KMS-11 (cell line): ENCODE measurements around the gene GBP1.
A peak's percentile ranks its signal among the peaks of the same experiment; 100 is the strongest.

Experiments
- H2AFZ ChIP-seq: fragments of 200-600 bp; sonication (generic); 2 replicates; pipeline ENCODE4 v1.6.1; 2016; ENCODE audit warnings: antibody characterized with exemption, mixed run types, low read depth
- H3K27ac ChIP-seq: fragments of 200-600 bp; sonication (generic); 2 replicates; pipeline ENCODE4 v1.6.1; 2016; ENCODE audit warnings: mild to moderate bottlenecking, mixed run types
- H3K27me3 ChIP-seq: fragments of 200-600 bp; sonication (generic); 2 replicates; pipeline ENCODE4 v1.6.1; 2017; ENCODE audit warnings: mild to moderate bottlenecking, low read depth, mixed run types, moderate library complexity; ENCODE audit not compliant: insufficient read depth
- H3K36me3 ChIP-seq: fragments of 200-600 bp; sonication (generic); 2 replicates; pipeline ENCODE4 v1.6.1; 2017; ENCODE audit warnings: mild to moderate bottlenecking, mixed run types; ENCODE audit not compliant: insufficient read depth
- H3K4me1 ChIP-seq: fragments of 200-600 bp; sonication (generic); 2 replicates; pipeline ENCODE4 v1.6.1; 2016; ENCODE audit warnings: mild to moderate bottlenecking, low read depth, mixed run types; ENCODE audit not compliant: poor library complexity, severe bottlenecking
- H3K4me2 ChIP-seq: fragments of 200-600 bp; sonication (generic); 2 replicates; pipeline ENCODE4 v1.7.0; 2016; ENCODE audit warnings: mild to moderate bottlenecking, mixed run types
- H3K4me3 ChIP-seq: fragments of 200-600 bp; sonication (generic); IDR thresholded peaks from 2 replicates; pipeline ENCODE4 v1.6.1; 2017; ENCODE audit warnings: low read depth, low read length, mixed read lengths; ENCODE audit not compliant: insufficient read depth
- H3K79me2 ChIP-seq: fragments of 200-600 bp; sonication (generic); 2 replicates; pipeline ENCODE4 v1.6.1; 2016; ENCODE audit warnings: low read depth, mixed run types; ENCODE audit not compliant: insufficient read depth
- H3K9ac ChIP-seq: fragments of 200-600 bp; sonication (generic); 2 replicates; pipeline ENCODE4 v1.6.1; 2016; ENCODE audit warnings: mild to moderate bottlenecking, mixed run types
- H4K20me1 ChIP-seq: fragments of 200-600 bp; sonication (generic); 2 replicates; pipeline ENCODE4 v1.6.1; 2016; ENCODE audit warnings: mild to moderate bottlenecking, mixed run types; ENCODE audit not compliant: insufficient read depth
- CTCF ChIP-seq: fragments of 200-600 bp; sonication (generic); conservative IDR thresholded peaks from 2 replicates; pipeline ENCODE4 v1.6.1; 2017; ENCODE audit warnings: low read depth, mild to moderate bottlenecking, antibody characterized with exemption, low read length, moderate library complexity, mixed read lengths

Gene GBP1

GRCh38 chr1:89095737-89096136 lies 30.7 kb upstream of the GBP1 start:
- Histone ChIP-seq H3K27ac (no peak overlapping the region), H3K27me3 (no peaks in the 10 kb centered on the region), H3K4me2 (no peak overlapping the region), H3K4me1 (no peaks in the 10 kb centered on the region), H3K4me3 (no peak overlapping the region), H3K79me2 (no peaks in the 10 kb centered on the region), H2AFZ (no peak overlapping the region), H4K20me1 (no peaks in the 10 kb centered on the region), H3K36me3 (no peaks in the 10 kb centered on the region), H3K9ac (no peak overlapping the region)
- no peak for TF ChIP-seq CTCF

GRCh38 chr1:89089962-89090361 lies 25.0 kb upstream of the GBP1 start:
- H3K79me2 ChIP-seq: no peaks in the 10 kb centered on the region
- no peaks in the 10 kb centered on the region for H3K36me3 ChIP-seq
- H3K4me1 ChIP-seq: no peaks in the 10 kb centered on the region
- TF ChIP-seq CTCF: no peak
- H2AFZ ChIP-seq: no peak overlapping the region
- H3K27ac ChIP-seq: no peak overlapping the region
- H4K20me1 ChIP-seq: no peaks in the 10 kb centered on the region
- no peak overlapping the region for H3K9ac ChIP-seq
- H3K4me2 ChIP-seq: no peak overlapping the region
- H3K27me3 ChIP-seq: no peaks in the 10 kb centered on the region
- no peak overlapping the region for H3K4me3 ChIP-seq

- Histone ChIP-seq H4K20me1 (no peaks in the 10 kb centered on the region), H3K27ac (no peak overlapping the region), H3K36me3 (no peaks in the 10 kb centered on the region), H2AFZ (no peak overlapping the region), H3K4me1 (no peaks in the 10 kb centered on the region), H3K9ac (no peak overlapping the region), H3K4me2 (no peak overlapping the region), H3K79me2 (no peaks in the 10 kb centered on the region), H3K4me3 (no peak overlapping the region), H3K27me3 (no peaks in the 10 kb centered on the region)
- TF ChIP-seq CTCF: no peak
Observed at GRCh38 chr1:89088572-89088971, 23.6 kb upstream of the GBP1 start.

- Histone ChIP-seq H3K79me2 (no peaks in the 10 kb centered on the region), H3K4me2 (no peak overlapping the region), H4K20me1 (no peaks in the 10 kb centered on the region), H3K4me3 (no peak overlapping the region), H3K4me1 (no peaks in the 10 kb centered on the region), H2AFZ (no peak overlapping the region), H3K27ac (no peak overlapping the region), H3K9ac (no peak overlapping the region), H3K27me3 (no peaks in the 10 kb centered on the region), H3K36me3 (no peaks in the 10 kb centered on the region)
- no peak for TF ChIP-seq CTCF
Observed at GRCh38 chr1:89087241-89087640, 22.2 kb upstream of the GBP1 start.

GRCh38 chr1:89085781-89086180 lies 20.8 kb upstream of the GBP1 start:
- Histone ChIP-seq H3K4me1 (no peaks in the 10 kb centered on the region), H3K27ac (no peak overlapping the region), H3K4me2 (no peak overlapping the region), H4K20me1 (no peaks in the 10 kb centered on the region), H3K36me3 (no peaks in the 10 kb centered on the region), H2AFZ (no peak overlapping the region), H3K79me2 (no peaks in the 10 kb centered on the region), H3K9ac (no peak overlapping the region), H3K4me3 (no peak overlapping the region), H3K27me3 (no peaks in the 10 kb centered on the region)
- TF ChIP-seq CTCF: peak; percentile 62
